ENCODE results near the gene MAP3K12. TPM values are rescaled to one million over a fixed set of nuclear protein-coding genes. Genes with fewer than 3 reads are reported as not detected.

MAP3K12 gene
- total and polyA plus RNA-seq, 2 of the 13 experiments (the other 11 are each of a cell fraction or from before 2014, with no cell fraction given), result 0.20 to 1.1 TPM

DNA sequence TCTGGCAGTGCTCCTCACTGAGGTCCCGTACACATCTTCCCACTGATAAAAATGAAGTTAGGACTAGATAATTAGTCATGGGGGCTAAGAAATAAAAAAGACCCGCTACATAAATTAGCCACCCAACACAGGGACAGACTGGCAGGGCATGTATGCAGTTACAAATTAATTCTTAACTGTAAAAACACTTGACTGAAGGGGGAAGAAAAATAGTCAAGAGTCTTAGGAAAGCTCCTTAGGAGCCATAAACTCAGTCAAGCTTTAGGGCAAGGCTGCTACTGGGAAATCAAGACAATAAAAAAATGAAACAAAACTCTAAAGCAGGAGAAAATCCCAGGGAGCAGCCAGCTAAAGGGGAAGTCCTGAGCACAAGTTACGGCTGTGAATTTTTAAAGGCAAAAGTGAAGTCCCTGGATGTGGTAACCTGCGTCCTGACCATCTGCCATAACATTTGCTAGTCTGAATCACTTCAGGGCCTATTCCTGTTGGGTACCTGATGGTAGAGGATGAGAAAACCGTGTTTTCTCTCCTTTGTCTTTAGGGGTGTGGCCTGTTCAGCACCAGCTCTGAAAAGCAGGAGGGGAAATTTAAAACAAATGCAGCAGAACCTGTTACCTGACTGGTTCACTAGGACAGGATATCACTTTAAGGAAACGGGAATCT, 15.5 kb upstream of the MAP3K12 start:
- FAIRE-seq (no peak), ATAC-seq (no peak), DNase-seq (ENCODE audit: low spot score) (no peak)
- no peaks in the 10 kb centered on the region for H3K9me3 ChIP-seq (ENCODE audit: low read length)
- ChIA-PET POLR2A (interaction anchor here (1.9 kb wide), 1 partner anchor 13 kb away, joined by 6 read pairs; the partner anchor contains the start of gene TARBP2), CTCF (ENCODE audit: low intra/inter-chr PET ratio, low total read pairs) (no interaction called here)
- peaks cover 17 to 70% of the 10 kb centered on the region in 2 experiments for H3K36me3 ChIP-seq (replicated peaks in 1 of 2; ENCODE audit: control insufficient read depth in 1 of 2, insufficient read depth in 2 of 2, low read length in 2 of 2)
- no peaks in the 10 kb centered on the region for H4K20me1 ChIP-seq (ENCODE audit: insufficient read depth, low read length)
- in situ Hi-C loops (cut with HindIII; ENCODE audit: extremely low pct_ligation_motif_present, low pct_unique_long_range_greater_than_20kb), result no loop called here
- no peak overlapping the region for H3K4me2 ChIP-seq (ENCODE audit: low read depth, low read length)
- WGBS (ENCODE audit: low lambda C conversion rate), result 94% methylated on average over 6 of the region's 6 CpGs
- H3K27ac ChIP-seq (ENCODE audit: extremely low read length, insufficient read depth, low read length), result no peak overlapping the region
- H2AFZ ChIP-seq (ENCODE audit: low read length), result no peak overlapping the region
- no TSS peak for BruUV-seq (replicated peaks)
- no peaks in the 10 kb centered on the region for H3K27me3 ChIP-seq (ENCODE audit: control insufficient read depth in 1 of 2, insufficient read depth in 2 of 2, low read length in 2 of 2)
- no peaks in the 10 kb centered on the region for H3K79me2 ChIP-seq (ENCODE audit: insufficient read depth, low read length)
- no peak overlapping the region for H3K4me3 ChIP-seq (replicated peaks in 1 of 3; ENCODE audit: insufficient read depth in 1 of 3, low read depth in 2 of 3, low read length in 3 of 3)
- no peak overlapping the region for H3K9ac ChIP-seq (ENCODE audit: insufficient read depth, low read depth, low read length)
- intact Hi-C loops (cut with micrococcal nuclease; ENCODE audit: unreplicated experiment), result no loop called here
- H3K4me1 ChIP-seq (ENCODE audit: insufficient read depth, low read length), result no peaks in the 10 kb centered on the region
- TF ChIP-seq ZNF83 (CRISPR knock-in tag; IDR thresholded peaks at IDR 0.05; ENCODE audit: borderline replicate concordance) (no peak), SIN3B (IDR thresholded peaks at IDR 0.05; ENCODE audit: low read length) (no peak), HHEX (CRISPR knock-in tag; IDR thresholded peaks at IDR 0.05) (no peak), DR1 (CRISPR knock-in tag; IDR thresholded peaks at IDR 0.05) (no peak), ZNF10 (CRISPR knock-in tag; IDR thresholded peaks at IDR 0.05; ENCODE audit: borderline replicate concordance, low read depth) (no peak), GATA4 (IDR thresholded peaks at IDR 0.05; ENCODE audit: borderline replicate concordance, low read depth) (no peak), ZNF121 (CRISPR knock-in tag; IDR thresholded peaks at IDR 0.05) (no peak), HCFC1 (IDR thresholded peaks at IDR 0.05; ENCODE audit: low read depth, low read length) (no peak), KLF6 (CRISPR knock-in tag; IDR thresholded peaks at IDR 0.05) (no peak), ZNF704 (CRISPR knock-in tag; IDR thresholded peaks at IDR 0.05; ENCODE audit: borderline replicate concordance) (no peak), ZFP90 (CRISPR knock-in tag; IDR thresholded peaks at IDR 0.05; ENCODE audit: borderline replicate concordance) (no peak), RFX1 (IDR thresholded peaks at IDR 0.05) (no peak), ZNF124 (CRISPR knock-in tag; IDR thresholded peaks at IDR 0.05) (no peak)
- TF ChIP-seq, protein P1, sequence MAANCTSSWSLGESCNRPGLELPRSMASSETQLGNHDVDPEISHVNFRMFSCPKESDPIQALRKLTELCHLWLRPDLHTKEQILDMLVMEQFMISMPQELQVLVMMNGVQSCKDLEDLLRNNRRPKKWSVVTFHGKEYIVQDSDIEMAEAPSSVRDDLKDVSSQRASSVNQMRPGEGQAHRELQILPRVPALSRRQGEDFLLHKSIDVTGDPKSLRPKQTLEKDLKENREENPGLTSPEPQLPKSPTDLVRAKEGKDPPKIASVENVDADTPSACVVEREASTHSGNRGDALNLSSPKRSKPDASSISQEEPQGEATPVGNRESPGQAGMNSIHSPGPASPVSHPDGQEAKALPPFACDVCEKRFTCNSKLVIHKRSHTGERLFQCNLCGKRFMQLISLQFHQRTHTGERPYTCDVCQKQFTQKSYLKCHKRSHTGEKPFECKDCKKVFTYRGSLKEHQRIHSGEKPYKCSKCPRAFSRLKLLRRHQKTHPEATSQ (CRISPR knock-in tag; IDR thresholded peaks at IDR 0.05; ENCODE audit: borderline replicate concordance), result no peak
- TF ChIP-seq, protein P2, sequence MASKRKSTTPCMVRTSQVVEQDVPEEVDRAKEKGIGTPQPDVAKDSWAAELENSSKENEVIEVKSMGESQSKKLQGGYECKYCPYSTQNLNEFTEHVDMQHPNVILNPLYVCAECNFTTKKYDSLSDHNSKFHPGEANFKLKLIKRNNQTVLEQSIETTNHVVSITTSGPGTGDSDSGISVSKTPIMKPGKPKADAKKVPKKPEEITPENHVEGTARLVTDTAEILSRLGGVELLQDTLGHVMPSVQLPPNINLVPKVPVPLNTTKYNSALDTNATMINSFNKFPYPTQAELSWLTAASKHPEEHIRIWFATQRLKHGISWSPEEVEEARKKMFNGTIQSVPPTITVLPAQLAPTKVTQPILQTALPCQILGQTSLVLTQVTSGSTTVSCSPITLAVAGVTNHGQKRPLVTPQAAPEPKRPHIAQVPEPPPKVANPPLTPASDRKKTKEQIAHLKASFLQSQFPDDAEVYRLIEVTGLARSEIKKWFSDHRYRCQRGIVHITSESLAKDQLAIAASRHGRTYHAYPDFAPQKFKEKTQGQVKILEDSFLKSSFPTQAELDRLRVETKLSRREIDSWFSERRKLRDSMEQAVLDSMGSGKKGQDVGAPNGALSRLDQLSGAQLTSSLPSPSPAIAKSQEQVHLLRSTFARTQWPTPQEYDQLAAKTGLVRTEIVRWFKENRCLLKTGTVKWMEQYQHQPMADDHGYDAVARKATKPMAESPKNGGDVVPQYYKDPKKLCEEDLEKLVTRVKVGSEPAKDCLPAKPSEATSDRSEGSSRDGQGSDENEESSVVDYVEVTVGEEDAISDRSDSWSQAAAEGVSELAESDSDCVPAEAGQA (IDR thresholded peaks at IDR 0.05; ENCODE audit: low read depth), result no peak
- TF ChIP-seq, protein P2 (CRISPR knock-in tag; IDR thresholded peaks at IDR 0.05; ENCODE audit: borderline replicate concordance), result no peak

Measured in HepG2 (cell line).